ENCODE measurements around the gene EIF1.

EIF1 gene

DNA sequence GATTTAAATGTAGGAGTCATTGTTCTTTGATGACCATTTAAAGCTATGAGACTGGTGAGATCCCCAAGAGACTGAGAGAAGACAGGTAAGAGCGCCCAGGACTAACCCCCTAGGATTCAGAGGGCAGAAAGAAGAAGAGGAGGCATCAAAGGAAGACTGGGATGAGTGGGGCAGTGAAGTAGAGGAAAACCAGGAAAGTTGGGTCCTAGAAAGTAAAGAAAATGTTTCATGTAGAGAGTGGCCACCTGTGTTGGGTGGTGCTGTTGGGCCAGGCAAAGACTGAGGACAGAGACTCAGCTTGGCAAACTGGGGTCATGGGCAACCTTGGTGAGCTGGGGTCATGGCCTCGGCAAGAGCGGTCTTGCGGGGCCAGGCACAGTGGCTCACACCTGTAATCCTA lies 47.1 kb downstream of the EIF1 start:
- no peak overlapping the region for H3K4me3 ChIP-seq (ENCODE audit: low read depth, low read length)
- DNase-seq (ENCODE audit: low read depth) = no peak
- TF ChIP-seq, protein P1, sequence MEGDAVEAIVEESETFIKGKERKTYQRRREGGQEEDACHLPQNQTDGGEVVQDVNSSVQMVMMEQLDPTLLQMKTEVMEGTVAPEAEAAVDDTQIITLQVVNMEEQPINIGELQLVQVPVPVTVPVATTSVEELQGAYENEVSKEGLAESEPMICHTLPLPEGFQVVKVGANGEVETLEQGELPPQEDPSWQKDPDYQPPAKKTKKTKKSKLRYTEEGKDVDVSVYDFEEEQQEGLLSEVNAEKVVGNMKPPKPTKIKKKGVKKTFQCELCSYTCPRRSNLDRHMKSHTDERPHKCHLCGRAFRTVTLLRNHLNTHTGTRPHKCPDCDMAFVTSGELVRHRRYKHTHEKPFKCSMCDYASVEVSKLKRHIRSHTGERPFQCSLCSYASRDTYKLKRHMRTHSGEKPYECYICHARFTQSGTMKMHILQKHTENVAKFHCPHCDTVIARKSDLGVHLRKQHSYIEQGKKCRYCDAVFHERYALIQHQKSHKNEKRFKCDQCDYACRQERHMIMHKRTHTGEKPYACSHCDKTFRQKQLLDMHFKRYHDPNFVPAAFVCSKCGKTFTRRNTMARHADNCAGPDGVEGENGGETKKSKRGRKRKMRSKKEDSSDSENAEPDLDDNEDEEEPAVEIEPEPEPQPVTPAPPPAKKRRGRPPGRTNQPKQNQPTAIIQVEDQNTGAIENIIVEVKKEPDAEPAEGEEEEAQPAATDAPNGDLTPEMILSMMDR (IDR thresholded peaks at IDR 0.05; ENCODE audit: control insufficient read depth, extremely low read depth, insufficient read depth) = no peak

DNA sequence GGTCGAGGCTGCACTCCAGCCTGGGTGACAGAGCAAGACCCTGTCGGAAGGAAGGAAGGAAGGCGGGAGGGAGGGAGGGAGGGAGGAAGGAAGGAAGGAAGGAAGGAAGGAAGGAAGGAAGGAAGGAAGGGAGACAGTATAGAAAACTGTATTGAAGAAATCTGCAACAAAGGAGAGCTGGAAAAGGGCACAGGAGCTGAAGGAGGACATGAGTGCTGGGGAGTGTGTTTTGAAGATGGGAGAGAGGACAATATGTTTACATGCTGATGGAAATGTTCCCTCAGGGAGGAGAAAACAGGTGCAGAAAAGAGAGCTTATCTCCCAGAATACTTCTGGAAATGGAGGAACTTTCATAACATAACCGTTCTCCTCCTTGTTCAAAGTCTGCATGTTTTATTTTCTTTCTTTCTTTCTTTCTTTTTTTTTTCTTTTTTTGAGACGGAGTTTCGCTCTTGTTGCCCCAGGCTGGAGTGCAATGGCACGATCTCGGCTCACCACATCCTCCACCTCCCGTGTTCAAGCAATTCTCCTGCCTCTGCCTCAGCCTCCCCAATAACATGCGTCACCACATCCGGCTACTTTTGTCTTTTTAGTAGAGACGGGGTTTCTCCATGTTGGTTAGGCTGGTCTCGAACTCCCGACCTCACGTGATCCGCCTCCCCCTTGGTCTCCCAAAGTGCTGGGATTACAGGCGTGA lies 48.4 kb downstream of the EIF1 start:
- TF ChIP-seq, protein P1 (IDR thresholded peaks at IDR 0.05; ENCODE audit: control insufficient read depth, extremely low read depth, insufficient read depth) = no peak
- DNase-seq (ENCODE audit: low read depth) = no peak
- no peak overlapping the region for H3K4me3 ChIP-seq (ENCODE audit: low read depth, low read length)

DNA sequence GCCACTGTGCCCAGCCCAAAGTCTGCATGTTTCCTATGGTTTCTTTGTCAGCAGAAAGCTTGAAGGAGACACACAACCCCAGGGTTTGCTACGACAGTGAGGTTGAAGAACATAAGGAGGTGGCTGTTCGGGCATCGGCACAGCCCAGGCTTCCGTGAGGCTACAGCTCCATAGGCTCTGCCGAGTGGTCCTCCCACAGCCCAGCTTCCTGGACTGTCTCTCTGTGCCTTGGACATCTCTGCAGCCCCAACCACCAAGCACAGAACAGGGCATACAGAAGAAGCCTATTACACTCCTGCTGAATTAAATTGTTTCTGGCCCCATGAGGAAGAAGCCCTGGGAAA lies 49.0 kb downstream of the EIF1 start:
- no peak for DNase-seq (ENCODE audit: low read depth)
- TF ChIP-seq, protein P1 (IDR thresholded peaks at IDR 0.05; ENCODE audit: control insufficient read depth, extremely low read depth, insufficient read depth) = no peak
- no peak overlapping the region for H3K4me3 ChIP-seq (ENCODE audit: low read depth, low read length)

DNA sequence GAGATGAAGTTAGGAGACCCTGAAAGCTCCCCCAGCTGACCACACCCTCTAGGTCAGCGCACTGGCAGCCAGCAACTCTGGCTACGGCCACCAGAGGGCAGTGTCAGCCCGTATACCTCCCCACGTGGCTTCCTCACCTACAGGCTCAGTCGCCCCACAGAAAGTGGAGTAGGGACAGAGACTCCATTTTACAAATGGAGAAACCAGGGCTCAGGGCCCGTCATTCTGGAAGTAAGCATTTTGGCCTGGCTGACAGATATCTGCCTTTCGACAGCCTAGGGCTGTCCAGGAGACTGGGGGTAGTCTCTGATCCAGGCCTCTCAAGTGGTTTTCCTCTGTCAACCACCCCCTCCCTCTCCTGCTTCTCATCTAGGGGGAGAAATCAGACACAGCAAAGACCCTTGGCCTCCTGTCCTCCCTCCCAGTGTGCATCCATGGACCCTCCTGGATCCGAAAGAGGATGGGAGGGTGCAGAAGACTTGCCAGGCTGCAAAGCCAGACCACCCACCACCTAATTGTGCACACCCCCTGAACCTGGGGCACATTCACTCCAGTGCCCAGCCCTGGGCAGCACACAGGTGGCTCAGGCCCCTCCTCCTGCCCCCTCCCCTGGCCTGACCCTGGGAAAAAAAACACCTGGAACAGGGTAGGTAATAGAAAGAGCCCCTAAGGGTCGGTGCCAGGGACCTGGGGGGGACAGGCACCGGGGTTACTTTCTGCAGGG lies 49.6 kb downstream of the EIF1 start:
- TF ChIP-seq, protein P1 (IDR thresholded peaks at IDR 0.05; ENCODE audit: control insufficient read depth, extremely low read depth, insufficient read depth) = peak; percentile 99
- no peak overlapping the region for H3K4me3 ChIP-seq (ENCODE audit: low read depth, low read length)
- peak; percentile 45 for DNase-seq (ENCODE audit: low read depth)

DNA sequence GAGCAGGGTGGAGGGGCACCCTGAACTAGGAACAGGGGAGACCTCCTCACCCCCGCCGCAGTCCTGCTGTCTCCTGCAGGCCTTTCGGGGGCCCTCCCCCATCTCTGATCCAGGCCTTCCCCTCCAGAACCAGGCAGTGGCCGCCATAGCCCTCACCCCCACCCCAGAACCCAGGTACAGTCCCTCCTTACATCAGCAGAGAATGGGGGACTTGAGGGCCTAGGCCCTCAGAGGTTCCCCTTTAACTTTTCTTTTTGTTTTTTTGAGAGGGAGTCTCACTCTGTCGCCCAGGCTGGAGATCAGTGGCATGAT lies 50.1 kb downstream of the EIF1 start:
- H3K4me3 ChIP-seq (ENCODE audit: low read depth, low read length) = no peak overlapping the region
- no peak for DNase-seq (ENCODE audit: low read depth)
- TF ChIP-seq, protein P1 (IDR thresholded peaks at IDR 0.05; ENCODE audit: control insufficient read depth, extremely low read depth, insufficient read depth) = no peak

DNA sequence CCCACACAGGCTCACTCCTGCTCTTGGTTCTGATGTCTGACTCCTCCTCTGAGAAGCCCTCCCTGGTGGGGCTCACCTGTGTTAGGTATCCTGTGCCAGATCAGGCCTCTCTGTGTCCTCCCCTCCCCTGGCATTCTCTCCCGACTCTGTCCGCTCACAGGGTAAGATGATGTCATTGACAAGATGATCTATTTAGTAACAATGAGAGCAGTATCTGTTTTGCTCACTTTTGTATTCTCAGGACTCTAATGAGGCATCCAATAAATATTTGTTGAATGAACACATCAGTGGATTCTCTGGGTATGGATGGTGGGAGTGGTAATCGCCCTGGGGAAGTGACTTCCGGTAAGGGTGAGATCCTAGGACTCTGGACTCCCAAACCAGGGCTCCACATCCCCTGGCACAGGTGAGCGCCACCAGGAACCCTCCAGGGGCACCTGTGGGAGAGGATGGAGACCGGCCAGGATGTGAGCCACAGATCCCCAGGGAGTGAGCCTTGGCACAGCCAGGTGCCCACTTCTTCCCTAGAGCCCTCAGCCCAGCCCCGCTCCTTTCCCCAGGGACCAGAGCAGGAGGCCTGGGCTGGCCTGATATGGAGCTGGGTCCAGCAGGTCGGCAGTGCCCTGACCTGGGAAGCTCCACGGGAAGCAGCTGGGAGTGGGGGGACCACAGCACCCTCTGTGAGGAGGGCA lies 51.1 kb downstream of the EIF1 start:
- TF ChIP-seq, protein P1 (IDR thresholded peaks at IDR 0.05; ENCODE audit: control insufficient read depth, extremely low read depth, insufficient read depth) = no peak

More for the DNA sequence above, 51.1 kb downstream of the EIF1 start:
- H3K4me3 ChIP-seq (ENCODE audit: low read depth, low read length) = no peak overlapping the region
- no peak for DNase-seq (ENCODE audit: low read depth)

Data from LNCaP clone FGC (cell line).